DMS 273 (cell line): ENCODE data around the gene KLHL36.
"Not testable (repeated sequence)": the region's sequence is repeated elsewhere in the genome, so short reads cannot be mapped to it uniquely, and the experiment has no call there.

Source experiments
- DNase-seq: peaks from one replicate; lab custom pipeline; 2025; ENCODE audit not compliant: unreplicated experiment; lab: John Stamatoyannopoulos, UW

The KLHL36 gene

DNA sequence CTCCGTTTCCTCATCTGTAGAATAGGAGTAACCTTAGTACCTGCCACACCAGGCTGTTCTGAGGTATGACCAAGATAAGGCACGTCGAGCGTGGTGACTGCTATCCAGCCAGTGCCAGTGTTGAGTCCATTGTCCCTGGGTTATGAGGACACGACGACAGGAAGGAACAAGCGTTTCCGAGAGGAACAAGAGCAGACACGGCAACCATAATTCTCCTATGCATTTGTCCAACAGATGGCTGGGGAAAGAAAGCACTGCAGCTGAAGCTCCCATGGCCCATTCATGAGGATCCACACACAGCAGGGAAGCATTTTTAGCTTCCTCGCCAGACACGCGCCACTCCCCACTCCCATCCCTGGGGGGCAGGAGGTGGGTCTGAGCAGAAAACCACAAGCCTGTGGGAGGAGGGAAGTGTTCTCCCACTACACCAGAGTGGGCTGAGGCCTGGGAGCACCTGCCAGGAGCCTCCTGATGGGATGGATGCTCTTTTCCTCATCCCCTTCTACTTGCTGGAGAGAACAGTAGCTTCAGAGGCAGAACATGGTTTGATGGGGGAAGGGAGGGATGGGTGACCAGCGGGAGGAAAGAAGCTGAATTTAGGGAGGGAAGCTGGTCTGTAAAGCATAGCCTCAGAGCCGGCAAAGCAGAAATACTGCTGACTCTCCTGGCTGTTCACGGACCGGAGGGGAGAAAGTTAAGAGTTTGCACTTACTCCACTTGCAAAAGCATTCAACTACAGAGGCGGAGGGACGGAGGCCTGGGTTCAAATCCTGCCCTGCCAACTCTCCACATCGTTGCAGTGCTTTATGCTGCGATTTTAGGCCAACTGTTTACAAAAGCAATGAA lies 33.1 kb upstream of the KLHL36 start:
- peak; percentile 29 for DNase-seq

DNA sequence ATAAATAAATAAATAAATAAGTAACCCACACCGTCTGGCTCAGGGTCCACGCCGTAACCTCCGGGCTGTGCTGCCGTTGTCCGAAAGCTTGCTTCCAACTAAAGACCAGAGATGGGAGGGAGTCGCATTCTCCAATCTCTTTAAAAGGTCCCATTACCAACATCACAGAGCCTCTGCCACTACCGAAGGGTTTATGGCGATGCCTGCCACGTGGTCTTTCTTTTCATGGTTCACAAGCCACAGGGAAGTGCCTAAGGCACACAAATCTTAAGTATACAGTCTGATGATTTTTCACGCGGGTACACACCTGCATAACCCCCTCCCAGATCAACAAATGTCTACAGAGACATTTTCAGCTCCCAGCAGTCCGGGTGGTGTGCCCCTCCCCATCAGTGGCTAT lies 31.8 kb upstream of the KLHL36 start:
- peak; percentile 47 for DNase-seq

DNA sequence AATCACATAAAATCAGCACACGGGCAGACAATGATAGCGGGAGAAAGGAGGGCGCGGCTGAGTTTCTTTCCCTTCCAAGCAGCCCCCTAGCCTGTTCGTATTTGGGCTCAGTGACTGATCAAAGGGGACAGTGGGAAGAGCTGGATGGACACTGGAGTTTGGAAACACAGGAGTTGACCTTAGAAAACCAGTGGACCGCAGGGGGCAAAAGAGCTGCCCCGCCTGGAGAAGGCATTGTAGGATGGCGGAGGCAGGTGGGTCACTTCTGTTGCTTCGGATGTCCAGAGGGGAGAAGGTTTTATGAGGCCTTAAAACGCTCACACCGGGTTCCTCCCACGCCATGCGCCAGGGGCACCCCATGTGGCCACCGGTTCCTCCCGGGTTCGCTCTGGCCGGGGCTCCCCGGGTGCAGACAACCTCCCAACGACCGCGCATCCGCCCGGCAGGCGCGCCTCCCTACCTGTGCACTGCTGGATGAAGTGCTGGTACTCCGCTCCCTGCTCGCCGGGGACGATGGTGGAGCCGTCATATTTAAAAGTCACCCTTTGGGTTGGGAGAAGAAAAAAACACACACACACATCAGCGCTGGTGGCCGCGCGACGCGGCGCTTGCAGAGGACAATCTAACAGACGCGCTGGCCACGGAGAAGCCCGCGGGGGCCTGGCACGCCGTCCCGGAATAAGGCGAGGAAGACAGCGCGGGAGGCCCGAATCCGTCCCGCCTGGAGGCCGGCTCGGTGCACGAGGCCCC lies 31.1 kb upstream of the KLHL36 start:
- peak; percentile 65 for DNase-seq

- DNase-seq, result peak; percentile 97
Observed at GRCh38 chr16:84617791-84618580, 30.3 kb upstream of the KLHL36 start, which contains the start of gene COTL1. Gene COTL1, minus strand, starts transcription at chr16:84618078. Its CDS starts 164 bp downstream, at chr16:84617914.

DNA sequence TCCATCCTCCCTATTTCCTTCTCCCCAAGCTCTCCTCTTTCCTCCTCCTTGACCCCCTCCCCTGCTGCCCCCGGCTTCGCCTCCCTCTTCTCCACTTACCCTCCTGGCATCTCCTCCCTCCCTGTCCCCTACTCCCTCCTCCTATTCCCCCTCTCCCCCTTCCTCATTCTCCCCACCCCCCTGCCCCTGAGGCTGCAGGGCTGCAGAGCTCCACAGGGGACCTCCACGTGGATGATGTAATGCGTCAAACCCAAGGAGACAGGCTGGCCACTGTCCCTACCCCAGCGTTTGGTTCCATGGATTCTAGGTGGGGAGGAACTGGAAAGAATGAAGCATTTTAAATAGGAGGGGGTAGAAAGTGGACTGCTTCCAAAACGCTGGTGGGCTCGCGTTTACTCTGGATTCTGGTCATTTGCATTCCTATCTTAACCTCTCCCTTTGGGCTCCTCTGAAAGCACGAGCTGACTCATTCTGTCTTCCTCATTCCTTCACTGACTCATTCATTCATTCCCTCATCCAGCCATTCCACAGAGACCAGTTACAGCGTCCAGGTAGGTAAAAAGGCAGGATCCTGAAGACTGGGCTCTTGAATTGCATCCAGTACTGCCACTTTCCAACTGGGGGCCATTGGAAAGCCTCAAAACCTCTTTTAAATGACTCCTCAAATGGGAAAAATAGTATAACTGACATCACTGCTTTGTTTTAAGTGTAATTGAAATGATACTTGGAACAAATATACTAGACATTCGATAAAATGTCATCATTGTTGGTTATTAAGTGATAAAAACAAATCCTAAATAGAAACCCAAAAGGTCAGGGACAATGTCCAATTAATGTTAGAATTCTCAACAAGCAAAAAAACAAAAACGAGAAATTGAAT lies 29.5 kb upstream of the KLHL36 start:
- peak; percentile 31 for DNase-seq

DNA sequence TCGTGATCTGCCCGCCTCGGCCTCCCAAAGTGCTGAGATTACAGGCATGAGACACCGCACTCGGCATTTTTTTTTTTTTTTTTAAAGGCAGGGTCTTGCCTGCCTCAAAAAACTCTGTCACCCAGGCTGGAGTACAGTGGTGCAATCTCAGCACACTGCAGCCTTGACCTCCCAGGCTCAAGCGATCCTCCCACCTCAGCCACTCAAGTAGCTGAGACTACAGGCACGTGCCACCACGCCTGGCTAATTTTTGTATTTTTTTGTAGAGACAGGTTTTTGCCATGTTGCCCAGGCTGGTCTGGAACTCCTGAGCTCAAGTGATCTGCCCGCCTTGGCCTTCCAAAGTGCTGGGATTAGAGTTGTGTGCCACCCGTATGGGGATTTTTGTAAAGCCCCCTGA lies 27.4 kb upstream of the KLHL36 start:
- DNase-seq, result not testable (repeated sequence)

DNA sequence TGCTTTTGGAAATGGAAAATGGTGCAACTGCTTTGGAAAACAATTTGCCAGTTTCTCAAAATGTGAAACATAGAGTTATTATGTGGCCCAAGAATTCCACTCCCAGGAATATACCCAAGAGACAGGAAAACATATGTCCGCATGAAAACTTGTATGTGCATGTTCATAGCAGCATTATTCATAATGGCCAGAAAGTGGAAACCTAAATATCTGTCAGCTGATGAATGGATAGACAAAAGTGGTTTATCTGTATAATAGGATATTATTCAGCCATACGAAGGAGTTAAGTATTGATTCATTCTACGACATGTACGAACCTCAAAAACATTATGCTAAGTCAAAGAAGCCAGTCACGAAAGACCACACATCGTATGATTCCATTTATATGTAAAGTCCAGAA lies 22.8 kb upstream of the KLHL36 start:
- no peak for DNase-seq

GRCh38 chr16:84628226-84628731 lies 20.0 kb upstream of the KLHL36 start:
- DNase-seq, result no peak

DNA sequence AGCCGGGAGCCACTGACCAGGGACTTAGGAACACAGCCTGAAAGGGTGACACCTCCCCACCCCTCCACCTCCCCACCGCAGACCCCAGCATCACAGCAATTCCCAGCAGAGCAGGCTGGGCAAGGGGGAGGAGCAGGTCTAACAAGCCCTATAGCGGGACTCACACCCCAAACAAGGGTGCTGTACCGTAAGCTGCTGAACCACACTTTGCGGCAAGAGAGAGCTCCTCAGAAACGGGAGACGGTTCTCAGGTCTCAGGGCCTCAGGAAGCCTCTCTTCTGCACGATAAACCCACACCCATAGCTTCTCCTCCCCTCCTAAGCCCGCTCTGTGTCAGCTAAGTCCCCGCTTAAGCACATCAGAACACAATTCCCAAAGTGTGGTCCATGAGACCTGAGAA lies 18.7 kb upstream of the KLHL36 start:
- no peak for DNase-seq

DNA sequence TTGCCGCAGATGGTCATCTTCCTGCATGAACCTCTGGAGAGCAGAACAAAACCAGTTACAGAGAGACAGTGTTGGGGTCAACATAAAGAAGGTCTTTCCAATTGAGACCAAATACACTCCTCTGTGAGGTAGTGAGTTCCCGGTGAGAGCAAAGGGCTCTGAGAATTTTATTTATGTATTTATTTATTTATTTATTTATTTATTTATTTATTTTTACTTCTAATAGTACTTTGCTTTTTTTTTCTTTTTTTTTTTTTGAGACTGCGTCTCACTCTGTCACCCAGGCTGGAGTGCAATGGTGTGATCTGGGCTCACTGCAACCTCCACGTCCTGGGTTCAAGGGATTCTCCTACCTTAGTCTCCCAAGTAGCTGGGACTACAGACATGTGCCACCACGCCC lies 18.3 kb upstream of the KLHL36 start:
- DNase-seq, result no peak

DNA sequence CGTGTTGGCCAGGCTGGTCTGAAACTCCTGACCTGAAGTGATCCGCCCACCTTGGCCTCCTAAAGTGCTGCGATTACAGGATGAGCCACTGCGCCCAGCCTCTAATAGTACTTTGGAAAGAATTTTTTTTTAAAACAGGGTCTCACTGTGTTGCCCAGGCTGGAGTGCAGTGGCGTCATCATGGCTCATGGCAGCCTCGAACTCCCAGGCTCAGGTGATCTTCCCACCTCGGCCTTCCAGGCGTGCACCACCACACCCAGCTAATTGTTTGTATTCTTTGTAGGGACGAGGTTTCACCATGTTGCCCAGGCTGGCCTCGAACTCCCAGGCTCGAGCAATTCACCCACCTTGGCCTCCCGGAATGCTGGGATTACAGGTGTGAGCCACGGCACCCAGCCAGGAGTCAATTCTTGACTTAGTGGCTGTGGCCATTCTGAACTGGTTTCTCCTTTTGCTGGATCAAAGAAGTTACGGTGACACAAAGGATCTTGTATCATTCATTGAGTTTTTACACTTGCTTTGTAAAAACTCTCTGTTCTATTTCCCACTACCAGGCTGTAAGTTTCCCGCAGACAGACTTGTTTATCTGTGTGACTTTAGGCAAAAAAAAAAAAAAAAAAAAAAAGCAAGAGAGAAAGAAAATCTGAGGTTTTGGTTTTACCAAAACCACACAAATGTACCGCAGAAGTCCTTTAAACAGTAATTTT lies 17.7 kb upstream of the KLHL36 start:
- DNase-seq, result no peak

GRCh38 chr16:84631153-84631466 lies 17.2 kb upstream of the KLHL36 start:
- DNase-seq, result no peak

GRCh38 chr16:84631886-84632285 lies 16.4 kb upstream of the KLHL36 start:
- no peak for DNase-seq

DNA sequence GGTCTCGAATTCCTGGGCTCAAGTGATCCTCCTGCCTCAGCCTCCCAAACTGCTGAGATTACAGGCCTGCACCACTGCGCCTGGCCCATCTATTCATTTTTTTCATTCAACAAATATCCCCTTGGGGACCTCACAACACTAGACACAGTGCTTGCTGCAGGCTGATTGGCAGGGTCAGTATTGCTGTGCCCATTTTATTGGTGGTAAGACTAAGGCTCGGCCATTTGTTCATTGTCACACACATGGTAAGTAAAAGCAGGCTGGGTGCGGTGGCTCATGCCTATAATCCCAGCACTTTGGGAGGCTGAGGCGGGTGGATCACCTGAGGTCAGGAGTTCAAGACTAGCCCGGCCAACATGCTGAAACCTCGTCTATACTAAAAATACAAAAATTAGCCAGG lies 15.4 kb upstream of the KLHL36 start:
- DNase-seq, result not testable (repeated sequence)

DNA sequence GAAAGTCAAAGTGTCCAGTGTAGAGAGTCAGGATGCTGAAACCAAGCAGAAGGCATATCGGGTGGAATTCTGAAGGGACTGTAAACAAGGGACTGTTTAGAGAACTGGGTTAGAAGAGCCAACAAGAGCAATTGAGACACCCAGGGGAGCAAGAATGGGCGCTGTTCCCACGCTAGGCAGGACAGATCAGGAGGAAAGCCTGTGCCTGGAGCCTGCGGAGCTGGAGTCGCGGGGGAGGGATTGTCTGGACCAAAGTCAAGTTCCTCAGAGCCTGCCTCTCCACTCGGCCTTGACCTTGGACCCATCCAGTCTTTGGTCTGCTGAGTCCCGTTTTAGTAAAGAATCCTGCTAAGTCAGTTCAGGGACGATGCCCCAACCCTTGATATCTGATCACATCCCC lies 14.7 kb upstream of the KLHL36 start:
- peak; percentile 72 for DNase-seq

DNA sequence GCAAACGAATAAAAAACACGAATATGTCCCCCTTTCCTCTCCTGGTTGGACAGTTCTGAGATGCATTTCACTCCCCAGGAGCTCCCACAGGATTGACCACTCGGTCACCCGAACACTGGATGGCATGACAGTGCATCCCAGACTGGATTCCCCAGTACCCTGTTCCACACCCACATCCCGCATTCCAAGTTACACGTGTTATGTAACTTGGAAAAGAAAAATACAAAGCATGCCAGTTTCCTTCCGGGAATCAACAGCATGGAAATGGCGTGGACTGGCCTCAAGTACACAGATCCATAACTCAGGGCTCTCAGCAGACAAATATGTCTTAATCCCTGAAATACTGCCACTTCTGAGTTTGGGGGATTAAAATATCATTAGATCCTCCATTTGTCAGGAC lies 12.6 kb upstream of the KLHL36 start:
- DNase-seq, result no peak

DNA sequence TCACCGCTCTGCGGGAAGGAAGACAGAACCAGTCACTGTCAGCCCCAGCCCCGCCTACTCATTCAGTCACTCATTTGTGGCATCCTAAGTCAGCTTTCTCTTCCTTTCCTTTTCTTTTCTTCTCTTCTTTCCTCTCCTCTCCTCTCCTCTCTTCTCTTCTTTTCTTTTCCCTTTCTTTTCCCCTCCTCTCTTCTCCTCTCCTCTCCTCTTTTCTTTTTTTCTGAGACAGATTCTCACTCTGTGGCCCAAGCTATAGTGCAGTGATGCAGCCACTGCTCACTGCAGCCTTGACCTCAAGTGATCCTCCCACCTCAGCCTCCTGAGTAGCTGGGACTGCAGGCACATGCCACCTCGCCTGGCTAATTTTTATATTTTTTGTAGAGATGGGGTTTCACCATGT lies 10.6 kb upstream of the KLHL36 start:
- no peak for DNase-seq

- DNase-seq, result no peak
Observed at GRCh38 chr16:84638231-84638806, 10.0 kb upstream of the KLHL36 start.

DNA sequence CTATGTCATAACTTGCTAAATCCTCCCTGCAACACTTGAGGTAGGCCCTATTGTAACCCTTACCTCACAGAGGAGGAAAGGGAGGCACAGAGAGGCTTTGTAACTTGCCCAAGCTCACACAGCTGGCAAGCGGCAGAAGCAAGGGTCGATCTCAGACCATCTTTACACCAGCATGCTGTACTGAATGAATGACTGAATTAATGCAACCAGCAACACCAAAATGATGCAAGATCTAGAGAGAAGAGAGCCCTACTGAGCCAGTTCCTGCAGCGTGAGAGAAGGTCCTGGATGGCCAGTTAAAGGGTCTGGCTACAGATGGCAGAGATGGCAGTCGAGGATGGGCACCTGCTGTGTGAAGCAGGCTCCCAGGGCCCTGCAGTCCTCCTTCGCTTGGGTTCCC lies 8.2 kb upstream of the KLHL36 start:
- peak; percentile 46 for DNase-seq
